HG03457 (cell line): ENCODE data around the gene ELF1.

Experiments used
- ATAC-seq: cut with Tn5 transposase; IDR thresholded peaks from one replicate; pipeline ENCODE4 v1.9.1; 2021; ENCODE audit warnings: moderate number of reproducible peaks; ENCODE audit not compliant: unreplicated experiment

Gene ELF1

DNA sequence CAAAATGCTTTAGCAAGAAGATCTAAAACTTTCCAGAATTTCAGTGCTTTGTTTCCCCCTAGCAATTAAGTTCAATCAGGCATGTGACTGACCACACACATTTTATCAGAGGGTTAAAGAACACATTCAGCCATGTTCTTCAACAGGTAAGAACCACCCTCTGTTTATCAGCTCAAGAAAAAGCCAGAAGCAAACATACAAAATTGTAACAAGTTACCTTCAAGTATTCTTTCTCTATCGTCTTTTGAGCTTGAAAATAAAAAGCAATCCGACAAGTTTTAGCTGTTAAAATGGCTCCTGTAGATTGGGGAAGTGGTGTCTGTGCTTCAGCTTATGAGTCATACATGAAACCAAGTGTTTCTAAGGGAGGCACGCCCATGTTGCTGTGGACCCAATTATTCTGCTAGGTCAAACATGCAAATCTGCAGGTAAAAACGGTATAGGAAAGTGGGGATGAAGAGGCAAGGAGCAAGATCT, at the start of gene ELF1:
Gene ELF1, minus strand, starts transcription at position 306 of the 477 bp plus-strand sequence. CDS start 37,262 bp downstream, outside the sequence.
- ATAC-seq: peak; percentile 76

DNA sequence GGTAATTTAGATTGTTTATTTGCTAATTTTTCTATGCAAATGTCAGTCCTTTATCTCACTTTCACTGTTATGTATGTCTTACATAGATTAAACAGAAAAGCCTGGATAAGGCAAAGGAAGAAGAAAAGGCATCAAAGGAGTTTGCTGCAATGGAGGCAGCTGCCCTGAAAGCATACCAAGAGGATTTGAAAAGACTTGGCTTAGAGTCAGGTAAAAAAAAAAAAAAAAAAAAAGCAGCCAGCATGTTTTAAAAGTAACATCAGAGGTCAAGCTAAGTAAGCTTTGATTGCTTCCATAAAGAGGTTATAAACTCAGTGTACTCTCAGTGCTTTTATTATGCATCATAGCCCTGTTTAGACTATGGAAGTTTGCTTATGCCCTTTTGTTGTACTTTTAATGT, 46.0 kb upstream of the ELF1 start:
- no peak for ATAC-seq

DNA sequence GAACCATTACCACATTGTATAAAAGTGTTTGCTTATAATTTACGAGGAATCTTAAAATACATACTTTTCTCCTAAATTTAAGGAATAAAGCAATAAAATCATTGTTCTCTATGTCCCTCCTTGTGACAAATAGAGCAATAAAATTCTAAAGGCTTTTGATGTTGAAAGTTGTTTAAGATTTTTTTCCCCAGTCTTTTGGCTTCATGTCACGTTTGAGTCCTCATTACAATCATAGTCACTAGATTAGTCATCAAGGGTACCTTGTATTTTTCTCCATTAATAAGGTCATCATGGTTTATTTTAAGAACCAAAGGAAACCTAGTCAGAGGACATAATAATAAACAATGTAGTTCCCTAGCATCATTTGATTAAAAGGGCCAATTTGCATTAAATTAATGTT, 45.4 kb upstream of the ELF1 start:
- ATAC-seq: no peak

DNA sequence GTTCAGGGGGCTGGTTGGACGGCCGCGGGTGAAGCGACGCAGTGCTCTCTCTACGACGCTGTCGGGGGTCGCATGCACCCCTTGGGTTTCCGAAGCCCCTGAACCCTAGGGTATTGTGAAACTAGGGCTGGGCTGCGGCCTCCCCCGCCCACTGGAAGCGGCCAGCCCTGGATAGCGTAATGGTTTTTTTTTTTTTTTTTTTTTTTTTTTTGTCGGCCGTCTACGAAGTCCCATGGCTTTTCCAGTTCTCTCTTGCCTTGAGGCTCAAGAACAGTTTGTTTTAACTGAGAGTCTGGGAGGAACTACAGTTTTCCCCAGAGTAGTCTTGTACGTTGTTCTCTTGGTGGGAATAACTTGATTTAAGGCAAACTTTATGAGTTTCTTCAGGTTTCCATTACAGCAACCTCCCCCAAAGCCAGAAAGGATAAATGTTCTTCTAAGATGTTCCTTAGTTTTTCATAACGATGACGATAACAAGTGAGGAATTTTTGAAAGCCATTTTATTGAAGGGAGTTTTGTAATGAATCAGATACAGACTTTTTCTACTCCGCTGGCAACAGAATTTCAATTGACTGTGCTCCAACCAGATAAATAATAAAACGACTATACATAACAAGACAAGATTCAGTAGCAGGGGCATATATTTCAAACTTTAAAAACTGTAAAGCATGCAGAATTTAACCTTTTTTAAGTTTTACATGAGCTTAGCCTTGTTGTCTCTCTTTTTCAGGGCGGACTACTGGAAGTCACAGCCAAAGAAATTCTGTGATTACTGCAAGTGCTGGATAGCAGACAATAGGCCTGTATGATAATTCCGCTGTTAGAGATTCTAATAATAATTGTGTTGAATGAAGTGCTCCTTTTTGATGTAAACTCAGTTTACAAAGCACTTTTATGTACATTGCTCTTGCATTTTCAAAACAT, 43.1 kb upstream of the ELF1 start:
- peak; percentile 17 for ATAC-seq

DNA sequence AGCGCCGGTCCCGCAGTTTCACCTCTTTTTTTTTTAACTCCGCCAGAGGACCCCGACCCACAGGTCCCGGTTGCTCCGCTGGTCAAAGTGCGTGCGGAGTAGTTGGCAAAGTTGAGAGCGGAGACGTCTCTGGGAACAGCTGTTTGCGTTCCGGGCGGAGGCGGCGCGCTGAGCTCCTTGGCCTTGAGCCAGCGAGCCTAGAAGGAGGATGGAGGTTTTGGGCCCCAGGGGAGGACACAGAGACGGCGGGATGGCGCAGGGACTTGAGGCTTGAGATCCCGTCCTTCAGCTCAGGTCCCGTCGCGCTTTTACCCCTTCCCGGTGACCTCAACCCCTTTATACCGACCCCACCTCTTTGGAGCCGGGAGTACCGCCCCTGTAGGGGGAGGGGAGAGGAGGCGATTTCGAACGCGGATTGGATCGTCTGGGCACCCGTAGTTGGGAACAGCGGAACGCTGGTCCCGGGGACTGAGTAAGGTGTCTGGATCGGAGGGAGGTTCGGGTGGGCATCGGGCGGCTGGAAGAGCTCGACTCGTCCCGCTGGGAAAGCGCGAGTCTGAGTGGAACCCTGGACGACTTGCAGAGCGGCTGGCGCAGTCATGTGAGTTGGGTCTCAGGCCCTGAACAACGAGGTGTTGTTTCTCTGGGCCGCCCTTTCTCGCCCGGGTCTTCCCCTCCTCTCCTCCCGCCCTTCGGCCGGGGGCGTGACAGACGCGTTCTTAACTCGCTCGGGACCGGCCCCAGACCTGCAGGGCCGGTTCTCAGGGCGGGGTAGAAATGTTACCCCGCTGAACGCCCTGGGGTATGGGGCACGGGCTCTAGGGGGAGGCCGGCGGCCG, 42.2 kb upstream of the ELF1 start, which contains the start of gene WBP4:
Gene WBP4, plus strand, starts transcription at position 435 of the 839 bp plus-strand sequence. Its CDS starts 165 bp downstream, at position 600.
- peak; percentile 62 for ATAC-seq

DNA sequence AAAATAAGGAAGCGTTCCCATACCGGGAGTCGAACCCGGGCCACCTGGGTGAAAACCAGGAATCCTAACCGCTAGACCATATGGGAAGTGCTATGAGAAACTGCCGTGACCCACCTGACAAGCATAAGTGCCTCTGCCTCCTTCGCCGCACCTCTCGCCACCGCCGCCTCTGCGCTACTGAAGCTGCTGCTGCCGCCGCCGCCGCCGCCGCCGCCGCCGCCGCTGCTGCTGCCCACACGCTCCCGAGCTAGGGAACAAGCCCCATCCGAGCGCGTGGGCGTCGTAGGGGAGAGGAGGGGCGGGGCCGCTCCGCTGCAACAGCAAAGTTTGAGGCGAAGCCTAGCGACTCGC, 41.6 kb upstream of the ELF1 start:
- peak; percentile 17 for ATAC-seq

DNA sequence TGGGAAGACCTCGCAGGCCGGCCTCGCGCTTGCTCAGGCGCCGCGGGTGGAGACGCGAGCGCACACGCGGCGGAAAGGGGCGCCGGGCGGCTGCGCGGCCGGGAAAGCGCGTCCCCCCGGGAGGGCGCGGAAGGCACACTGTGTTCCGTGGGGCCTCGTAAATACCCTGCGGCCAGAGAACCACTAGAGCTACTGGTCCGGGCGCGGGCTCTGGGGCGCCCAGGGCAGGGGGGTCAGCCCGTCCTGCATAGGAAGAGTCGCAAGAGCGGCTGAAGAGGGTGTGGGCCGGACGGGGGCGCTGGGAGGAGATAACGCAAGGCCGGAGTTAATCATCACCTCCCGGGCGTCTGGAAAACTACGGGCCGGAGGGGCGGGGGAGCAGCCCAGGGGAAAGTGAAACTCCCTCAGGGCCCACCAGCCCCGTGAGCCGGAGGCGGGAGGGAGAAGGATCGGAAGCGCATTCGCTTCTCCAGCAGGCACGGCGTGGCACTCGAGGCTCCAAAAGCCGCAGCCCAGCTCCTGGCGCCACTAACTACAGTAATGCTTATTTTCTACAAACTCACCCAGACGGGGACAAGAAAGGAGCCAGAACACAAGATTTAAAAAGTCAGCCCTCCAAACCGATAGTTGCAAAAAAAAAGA, 41.1 kb upstream of the ELF1 start:
- peak; percentile 32 for ATAC-seq

DNA sequence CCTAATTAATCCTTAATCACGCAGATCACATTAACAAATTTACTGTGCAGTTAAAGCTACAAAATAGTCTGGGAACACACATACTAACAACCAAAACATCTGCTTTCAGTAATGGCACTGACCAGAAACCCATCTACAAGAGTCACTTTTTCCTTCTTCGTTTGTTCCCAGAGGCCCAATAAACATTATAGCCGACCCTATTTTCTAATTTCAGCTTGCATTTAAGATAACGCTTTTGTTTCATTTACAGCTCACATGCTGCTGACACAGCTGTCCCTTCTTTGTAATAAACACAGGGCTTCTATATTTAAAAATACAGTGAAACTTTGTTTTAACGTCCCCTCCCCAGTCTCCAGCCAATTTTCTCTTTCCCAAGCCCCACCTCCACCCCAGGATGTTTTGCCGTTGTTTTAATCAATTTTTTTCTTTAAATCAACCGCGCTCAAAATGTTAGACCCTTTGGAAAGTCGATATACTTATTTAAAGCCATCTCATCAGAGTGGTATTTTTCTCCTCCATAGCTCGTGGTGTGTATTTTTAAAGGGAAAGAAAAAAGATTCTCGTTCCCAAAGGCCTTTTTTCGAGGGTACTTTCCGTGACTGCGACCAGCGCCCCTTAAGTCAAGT, 40.5 kb upstream of the ELF1 start:
- ATAC-seq: no peak

DNA sequence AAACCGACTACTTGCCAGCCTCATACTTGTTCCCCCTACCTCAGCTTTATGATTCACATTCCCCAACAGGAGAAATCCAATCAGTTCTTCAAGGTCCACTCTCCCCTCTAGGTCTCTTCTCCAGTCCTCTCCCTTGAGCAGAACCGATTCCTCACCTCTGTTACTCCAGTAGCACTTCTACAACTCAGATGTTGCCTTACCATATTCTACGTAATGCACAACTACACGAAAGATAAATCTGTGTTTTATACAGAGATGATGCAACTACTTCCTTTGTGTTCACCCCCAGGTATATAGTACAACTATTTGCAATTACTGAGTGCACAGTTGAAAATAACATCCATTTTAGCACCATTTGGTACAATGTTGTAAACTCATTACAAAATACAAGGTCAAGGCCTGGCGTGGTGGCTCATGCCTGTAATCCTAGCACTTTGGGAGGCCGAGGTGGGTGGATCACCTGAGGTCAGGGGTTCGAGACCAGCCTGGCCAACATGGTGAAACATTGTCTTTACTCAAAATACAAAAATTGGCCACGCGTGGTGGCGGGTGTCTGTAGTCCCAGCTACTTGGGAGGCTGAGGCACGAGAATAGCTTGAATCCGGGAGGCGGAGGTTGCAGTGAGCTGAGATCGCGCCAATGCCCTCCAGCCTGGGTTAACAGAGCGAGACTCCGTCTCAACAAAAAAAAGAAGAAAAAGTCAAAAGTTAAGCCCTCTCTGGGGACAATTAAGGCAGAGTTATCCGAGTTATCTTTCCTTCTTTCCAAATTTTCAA, 39.4 kb upstream of the ELF1 start:
- no peak for ATAC-seq

DNA sequence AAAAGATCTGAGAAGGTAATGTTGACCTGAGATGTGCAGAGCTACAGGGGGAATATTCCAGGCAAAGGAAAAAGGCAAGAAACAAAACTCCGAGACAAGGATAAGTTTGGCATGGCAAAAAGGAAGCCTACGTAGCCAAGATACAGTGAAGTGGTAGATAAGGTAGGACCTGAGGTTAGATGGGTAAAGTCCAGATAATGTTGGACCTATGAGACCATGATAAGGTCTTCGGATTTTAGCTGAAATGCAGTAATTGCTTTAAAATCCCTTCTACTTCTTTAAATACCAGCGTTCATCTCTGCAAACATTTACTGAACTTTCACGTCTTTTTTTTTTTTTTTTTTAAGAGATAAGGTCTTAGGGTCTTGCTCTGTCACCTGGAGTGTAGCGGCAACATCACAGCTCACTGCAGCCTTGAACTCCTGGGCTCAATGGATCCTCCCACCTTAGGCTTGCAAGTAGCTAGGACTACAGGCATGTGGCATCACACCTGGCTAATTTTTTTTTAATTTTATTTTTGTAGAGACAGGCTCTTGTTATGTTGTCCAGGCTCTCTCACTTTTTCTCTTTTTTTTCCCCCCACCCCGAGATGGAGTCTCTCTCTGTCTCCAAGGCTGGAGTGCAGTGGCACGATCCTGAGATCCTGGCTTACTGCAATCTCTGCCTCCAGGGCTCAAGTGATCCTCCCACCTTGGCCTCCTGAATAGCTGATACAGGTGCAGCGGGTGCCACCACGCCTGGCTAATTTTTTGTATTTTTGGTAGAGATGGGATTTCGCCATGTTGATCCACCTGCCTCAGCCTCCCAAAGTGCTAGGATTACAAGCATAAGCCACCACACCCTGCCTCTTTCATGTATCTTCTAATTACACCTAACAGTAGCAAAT, 38.0 kb upstream of the ELF1 start:
- ATAC-seq: no peak

DNA sequence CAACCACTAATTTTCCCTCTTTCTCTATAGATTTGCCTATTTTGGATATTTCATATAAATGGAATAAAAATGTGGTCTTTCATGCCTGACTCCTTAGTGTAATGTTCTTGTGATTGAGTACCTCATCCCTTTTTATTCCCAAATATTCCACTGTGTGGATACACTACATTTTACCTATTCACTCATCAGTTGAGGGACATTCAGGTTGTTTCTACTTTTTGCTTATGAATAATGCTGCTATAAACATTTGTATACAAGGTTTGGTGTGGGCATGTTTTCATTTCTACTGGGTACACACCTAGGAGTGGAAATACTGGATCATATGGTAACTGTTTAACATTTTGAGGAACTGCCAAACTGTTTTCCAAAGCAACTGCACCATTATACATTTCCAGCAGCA, 37.1 kb upstream of the ELF1 start:
- ATAC-seq: no peak

DNA sequence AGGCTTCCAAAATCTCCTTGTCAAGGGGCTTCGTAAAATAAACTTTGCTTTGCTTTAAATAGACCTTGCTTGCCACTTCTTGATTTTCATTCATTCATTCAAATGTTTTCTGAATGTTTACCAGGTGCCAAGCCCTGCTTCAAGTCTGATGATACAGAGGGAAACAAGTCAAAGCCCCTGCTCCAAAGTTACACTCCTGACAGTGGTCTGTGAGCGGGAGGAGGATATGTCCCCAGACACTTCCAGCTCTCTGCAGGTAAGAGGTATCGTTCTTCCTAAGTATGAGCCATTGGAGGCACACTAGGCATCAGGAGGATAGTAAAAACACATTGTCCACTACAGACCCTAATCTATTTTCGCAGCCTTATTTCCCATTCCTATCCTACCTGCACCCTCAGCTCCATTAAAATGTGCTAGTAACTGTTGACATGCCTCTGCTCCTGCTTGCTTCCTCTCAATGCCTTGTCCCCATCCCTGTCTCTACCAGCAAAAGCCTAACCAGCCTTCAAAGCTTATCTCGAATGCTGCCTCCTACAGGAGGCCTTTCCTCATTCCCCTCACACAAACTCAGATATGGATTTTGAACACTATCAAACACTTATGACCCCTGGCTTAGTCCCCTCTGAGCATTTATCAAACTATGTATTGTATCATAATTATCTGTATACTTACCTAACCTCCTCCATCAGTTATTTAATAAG, 36.0 kb upstream of the ELF1 start:
- ATAC-seq: no peak

DNA sequence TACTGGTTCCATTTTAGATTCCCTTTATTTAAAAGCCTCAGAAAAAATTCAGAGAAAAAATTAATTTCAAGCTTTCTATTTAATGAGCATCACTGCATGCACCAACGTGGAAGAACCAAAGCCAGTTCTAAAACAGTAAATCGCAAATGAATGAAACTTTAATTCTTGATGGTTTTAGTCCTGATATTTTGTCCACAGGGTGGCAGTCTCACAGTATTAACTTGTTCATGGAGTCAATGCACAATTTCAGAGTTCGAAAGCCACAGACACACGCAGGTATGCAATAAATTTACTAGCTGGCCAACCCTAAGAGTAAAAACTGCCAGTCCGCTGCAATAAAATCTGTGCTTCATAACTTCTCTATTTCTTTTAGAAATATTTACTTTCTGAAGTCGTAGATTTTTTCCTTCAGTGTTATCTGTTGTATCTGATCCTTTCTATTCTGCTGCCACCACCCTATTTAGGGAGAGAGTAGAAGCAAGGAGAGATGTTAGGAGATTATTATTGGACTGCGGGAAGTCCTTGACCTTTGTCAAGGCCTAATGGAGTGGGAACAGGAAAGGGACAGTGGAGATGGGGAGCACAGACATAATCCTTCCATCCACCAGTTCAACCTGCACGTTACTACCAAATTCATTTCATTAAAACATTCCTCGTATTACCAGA, 35.2 kb upstream of the ELF1 start:
- no peak for ATAC-seq

DNA sequence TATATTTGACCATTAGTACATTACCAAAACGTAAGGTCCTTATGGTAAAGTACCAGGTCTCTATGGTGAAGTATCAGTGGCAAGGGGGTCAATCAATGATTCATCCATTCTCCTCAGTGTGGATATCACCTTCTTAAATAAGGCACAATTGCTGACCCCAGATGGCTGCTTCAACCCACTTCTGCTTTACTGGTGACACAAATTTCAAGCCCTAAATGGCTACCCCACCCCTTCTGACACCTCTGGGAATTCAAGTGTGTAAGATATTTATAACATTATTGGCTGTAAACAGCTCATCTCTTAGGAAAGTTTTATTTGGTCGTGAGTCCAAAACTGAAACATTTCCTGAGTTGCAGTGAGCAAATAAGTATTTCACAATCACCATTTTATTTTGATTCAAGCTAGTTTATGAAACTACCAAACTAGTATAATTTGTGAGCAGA, 34.3 kb upstream of the ELF1 start:
- peak; percentile 72 for ATAC-seq

DNA sequence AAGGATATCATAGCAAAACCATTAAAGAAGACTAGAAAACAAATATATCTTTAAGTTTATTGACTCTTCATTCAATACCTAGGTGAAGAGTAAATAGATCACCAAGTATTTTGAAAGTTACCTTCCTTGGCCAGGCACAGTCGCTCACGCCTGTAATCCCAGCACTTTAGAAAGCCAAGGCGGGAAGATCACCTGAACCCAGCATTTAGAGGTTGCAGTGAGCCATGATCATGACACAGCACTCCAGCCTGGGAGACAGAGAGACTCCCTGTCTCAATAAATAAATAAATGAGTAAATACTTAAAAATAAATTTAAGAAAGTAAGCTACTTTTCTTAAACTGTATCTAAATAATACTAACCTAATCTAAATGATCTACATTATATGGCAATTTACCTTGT, 33.3 kb upstream of the ELF1 start:
- no peak for ATAC-seq

DNA sequence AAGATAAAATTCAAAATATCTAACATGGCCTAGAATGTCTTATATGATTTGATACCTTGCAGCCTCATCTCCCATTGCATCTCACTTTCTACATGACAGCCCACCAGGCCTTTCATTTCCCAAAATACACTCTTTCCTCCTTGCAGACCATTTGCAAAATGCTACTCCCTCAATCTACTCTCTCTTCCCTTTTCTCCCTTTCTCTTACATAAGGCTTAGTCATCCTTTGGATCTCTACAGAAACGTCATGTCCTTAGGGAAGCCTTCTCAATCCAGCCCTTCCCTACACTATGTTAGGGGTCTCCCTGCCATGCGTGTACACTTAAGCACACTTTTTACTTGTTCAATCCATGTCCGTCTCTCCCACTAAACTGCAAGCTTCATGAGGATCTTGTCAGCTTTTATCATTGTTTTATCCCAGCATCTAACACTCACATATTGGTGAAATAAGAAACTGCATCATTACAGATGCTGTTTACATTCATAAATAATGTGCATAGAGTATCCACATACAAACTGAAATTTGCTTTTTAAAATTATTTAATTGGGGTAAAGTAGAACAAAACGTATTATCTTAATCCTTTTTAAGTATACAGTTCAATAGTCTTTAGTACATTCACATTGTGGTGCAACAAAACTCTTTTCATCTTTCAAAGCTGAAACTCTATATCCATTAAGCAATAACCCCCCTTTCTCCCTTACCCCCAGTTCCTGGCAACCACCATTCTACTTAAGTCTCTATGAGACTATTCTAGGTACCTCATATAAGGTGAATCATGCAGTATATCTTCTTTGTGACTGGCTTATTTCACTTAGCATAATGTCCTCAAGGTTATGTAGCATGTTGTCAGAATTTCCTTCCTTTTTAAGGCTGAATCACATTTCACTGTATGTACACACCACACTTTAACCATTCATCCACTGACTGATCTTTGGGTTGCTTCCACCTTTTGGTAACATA, 30.6 kb upstream of the ELF1 start:
- ATAC-seq: no peak

DNA sequence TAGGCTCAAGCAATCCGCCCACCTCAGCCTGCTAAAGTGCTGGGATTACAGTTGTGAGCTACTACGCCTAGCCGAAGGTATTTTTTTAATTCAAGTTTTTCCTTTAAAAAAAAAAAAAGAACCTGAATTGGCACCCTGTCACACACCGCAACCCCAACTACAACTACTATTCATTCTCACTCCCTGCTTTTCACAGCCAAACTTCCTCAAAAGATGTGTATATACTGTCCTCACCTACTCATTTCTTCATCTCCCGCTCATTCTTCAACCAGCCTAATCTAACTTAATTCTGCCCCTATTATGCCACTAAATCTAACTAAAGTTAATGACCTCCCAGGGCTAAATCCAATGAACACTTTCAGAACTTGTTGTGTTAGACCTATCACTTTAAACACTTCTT, 29.5 kb upstream of the ELF1 start:
- no peak for ATAC-seq
